Neural progenitor cell (in vitro differentiated cells): Measurements from ENCODE around the gene ZNF622. TPM values are rescaled to one million over a fixed set of nuclear protein-coding genes. Genes with fewer than 3 reads are reported as not detected.

ENCODE experiments used
- DNase-seq: peaks from one replicate; pipeline ENCODE4 v3.0.0-alpha.2; 2016; ENCODE audit warnings: low spot score
- H2AFZ ChIP-seq: fragments of 200-600 bp; sonication (generic); replicated peaks from 2 replicates; pipeline ENCODE4 v1.6.1; 2016; ENCODE audit warnings: antibody characterized with exemption
- H3F3A ChIP-seq: fragments of 200-600 bp; sonication (generic); 2 replicates; pipeline ENCODE4 v1.6.1; 2016; ENCODE audit warnings: antibody characterized with exemption, low read depth
- H3K27ac ChIP-seq: fragments of 200-600 bp; sonication (generic); 2 replicates; pipeline ENCODE4 v1.5.1; 2016; ENCODE audit warnings: mild to moderate bottlenecking
- H3K27me3 ChIP-seq: fragments of 200-600 bp; sonication (generic); 2 replicates; pipeline ENCODE4 v1.6.1; 2016; ENCODE audit warnings: mild to moderate bottlenecking, moderate library complexity
- H3K36me3 ChIP-seq: fragments of 200-600 bp; sonication (generic); 2 replicates; pipeline ENCODE4 v1.5.1; 2016
- H3K4me1 ChIP-seq: fragments of 200-600 bp; sonication (generic); 2 replicates; pipeline ENCODE4 v1.6.1; 2016; ENCODE audit warnings: mixed run types
- H3K4me2 ChIP-seq: fragments of 200-600 bp; sonication (generic); 2 replicates; pipeline ENCODE4 v1.6.1; 2016
- H3K4me3 ChIP-seq: fragments of 200-600 bp; sonication (generic); 2 replicates; pipeline ENCODE4 v1.5.1; 2016
- H3K79me2 ChIP-seq: fragments of 200-600 bp; sonication (generic); 2 replicates; pipeline ENCODE4 v1.6.1; 2016; ENCODE audit warnings: low read depth
- H3K9ac ChIP-seq: fragments of 200-600 bp; sonication (generic); 2 replicates; pipeline ENCODE4 v1.6.1; 2016
- H3K9me3 ChIP-seq: fragments of 200-600 bp; sonication (generic); 2 replicates; pipeline ENCODE4 v1.5.1; 2016; ENCODE audit warnings: low read depth
- H4K20me1 ChIP-seq: fragments of 200-600 bp; sonication (generic); 2 replicates; pipeline ENCODE4 v1.6.1; 2016; ENCODE audit warnings: low read depth
- H3K27ac Mint-ChIP-seq: 3 replicates; pipeline ENCODE4 v1.8.0; 2021; ENCODE audit warnings: mixed read lengths
- H3K27me3 Mint-ChIP-seq: 2 replicates; pipeline ENCODE4 v1.8.0; 2022; ENCODE audit warnings: low read depth, mild to moderate bottlenecking, inconsistent platforms, moderate library complexity, mixed read lengths; ENCODE audit not compliant: insufficient read depth
- H3K36me3 Mint-ChIP-seq: 3 replicates; pipeline ENCODE4 v1.8.0; 2021; ENCODE audit warnings: mixed read lengths
- H3K4me1 Mint-ChIP-seq: 3 replicates; pipeline ENCODE4 v1.8.0; 2021; ENCODE audit warnings: mixed read lengths
- H3K4me3 Mint-ChIP-seq: 3 replicates; pipeline ENCODE4 v1.8.0; 2021; ENCODE audit warnings: mild to moderate bottlenecking, moderate library complexity, mixed read lengths
- H3K9me3 Mint-ChIP-seq: 3 replicates; pipeline ENCODE4 v1.8.0; 2020; ENCODE audit warnings: mixed read lengths
- EZH2 ChIP-seq: fragments of 200-600 bp; sonication (generic); IDR thresholded peaks from 2 replicates; pipeline ENCODE4 v1.6.1; 2017; ENCODE audit warnings: antibody characterized with exemption, mild to moderate bottlenecking, moderate library complexity
- EZH2phosphoT487 ChIP-seq: fragments of 200-600 bp; sonication (generic); IDR thresholded peaks from 2 replicates; pipeline ENCODE4 v1.6.1; 2017; ENCODE audit warnings: antibody characterized with exemption
- total RNA-seq: library from RNA; depleted of rRNA; stranded (reverse); fragments of >200 nt; gene quantifications from 2 replicates; pipeline ENCODE4 v1.2.3, GENCODE V29; 2015; ENCODE audit warnings: low replicate concordance
- TF ChIP-seq, protein P1 (sequence below): fragments of 200-600 bp; sonication (generic); IDR thresholded peaks from 2 replicates; pipeline ENCODE4 v1.5.1; 2017; ENCODE audit warnings: antibody characterized with exemption, mild to moderate bottlenecking

ZNF622 gene
- total RNA-seq, 1 donor from 2014 or later, result 14.6 TPM

DNA sequence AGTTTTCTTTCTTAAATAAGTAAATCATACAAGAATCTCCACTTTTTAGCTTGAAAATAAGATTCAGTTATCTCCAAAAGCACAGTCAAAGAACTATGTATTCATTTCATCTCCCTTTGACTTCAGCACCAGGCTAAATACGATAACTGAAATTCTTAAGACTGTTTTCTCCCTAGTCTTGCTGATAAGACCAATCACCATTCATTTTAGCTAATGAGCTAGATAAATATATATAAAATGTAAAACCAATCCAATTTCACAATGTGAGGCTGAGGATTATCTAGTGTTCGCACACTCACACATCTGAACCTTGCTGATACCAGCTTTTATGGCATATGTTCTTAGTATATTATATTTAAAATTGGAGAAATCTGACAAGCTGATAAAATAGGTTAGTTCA is 17.3 kb upstream of the ZNF622 start:
- H3K9ac ChIP-seq, result no peak overlapping the region
- Mint-ChIP-seq H3K4me3 (no peak overlapping the region), H3K9me3 (no peaks in the 10 kb centered on the region), H3K27ac (no peak overlapping the region), H3K27me3 (peaks cover 2% of the 10 kb centered on the region), H3K36me3 (no peaks in the 10 kb centered on the region), H3K4me1 (no peaks in the 10 kb centered on the region)
- TF ChIP-seq EZH2phosphoT487, result no peak
- TF ChIP-seq EZH2, result no peak
- TF ChIP-seq, protein P1, sequence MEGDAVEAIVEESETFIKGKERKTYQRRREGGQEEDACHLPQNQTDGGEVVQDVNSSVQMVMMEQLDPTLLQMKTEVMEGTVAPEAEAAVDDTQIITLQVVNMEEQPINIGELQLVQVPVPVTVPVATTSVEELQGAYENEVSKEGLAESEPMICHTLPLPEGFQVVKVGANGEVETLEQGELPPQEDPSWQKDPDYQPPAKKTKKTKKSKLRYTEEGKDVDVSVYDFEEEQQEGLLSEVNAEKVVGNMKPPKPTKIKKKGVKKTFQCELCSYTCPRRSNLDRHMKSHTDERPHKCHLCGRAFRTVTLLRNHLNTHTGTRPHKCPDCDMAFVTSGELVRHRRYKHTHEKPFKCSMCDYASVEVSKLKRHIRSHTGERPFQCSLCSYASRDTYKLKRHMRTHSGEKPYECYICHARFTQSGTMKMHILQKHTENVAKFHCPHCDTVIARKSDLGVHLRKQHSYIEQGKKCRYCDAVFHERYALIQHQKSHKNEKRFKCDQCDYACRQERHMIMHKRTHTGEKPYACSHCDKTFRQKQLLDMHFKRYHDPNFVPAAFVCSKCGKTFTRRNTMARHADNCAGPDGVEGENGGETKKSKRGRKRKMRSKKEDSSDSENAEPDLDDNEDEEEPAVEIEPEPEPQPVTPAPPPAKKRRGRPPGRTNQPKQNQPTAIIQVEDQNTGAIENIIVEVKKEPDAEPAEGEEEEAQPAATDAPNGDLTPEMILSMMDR, result no peak
- no peak overlapping the region for H3K27ac ChIP-seq
- H3K4me1 ChIP-seq, result no peaks in the 10 kb centered on the region
- no peaks in the 10 kb centered on the region for H3K9me3 ChIP-seq
- H3K36me3 ChIP-seq, result no peaks in the 10 kb centered on the region
- no peak for DNase-seq
- H4K20me1 ChIP-seq, result no peaks in the 10 kb centered on the region
- no peaks in the 10 kb centered on the region for H3K79me2 ChIP-seq
- no peak overlapping the region for H3K4me2 ChIP-seq
- H3K27me3 ChIP-seq, result no peaks in the 10 kb centered on the region
- H3F3A ChIP-seq, result no peaks in the 10 kb centered on the region
- no peak overlapping the region for H3K4me3 ChIP-seq
- H2AFZ ChIP-seq, result no peak overlapping the region

DNA sequence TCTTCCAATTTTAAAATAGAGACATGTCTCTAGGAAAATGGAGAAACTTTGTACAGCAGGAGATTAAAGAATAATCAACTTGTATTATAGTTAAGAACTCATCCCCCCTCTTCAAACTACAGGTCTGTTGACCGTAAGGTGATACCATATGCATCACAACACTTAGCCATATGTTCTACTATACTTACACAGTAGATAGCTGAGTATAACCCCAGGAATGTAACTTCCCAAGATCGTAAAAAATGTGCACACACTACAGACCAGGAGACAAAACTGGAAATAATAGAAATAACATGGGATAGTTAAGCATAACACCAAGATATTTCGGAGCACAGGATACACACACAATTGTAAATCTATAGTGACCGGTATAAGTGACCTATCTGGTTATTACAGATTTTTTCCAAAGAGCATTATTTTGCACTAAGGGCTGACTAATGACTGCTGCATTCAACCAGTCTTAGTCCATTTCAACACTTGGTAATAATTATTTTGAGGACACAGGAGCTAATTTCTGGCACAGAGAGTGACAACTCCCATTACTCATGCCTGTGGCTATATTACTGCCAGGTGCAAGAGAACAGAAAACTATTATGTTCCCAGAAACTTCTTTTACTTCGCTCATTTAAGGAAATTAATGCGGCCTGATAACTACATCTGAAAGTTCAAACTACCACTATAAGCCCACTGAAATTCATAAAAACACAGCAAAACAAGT is 15.4 kb upstream of the ZNF622 start:
- no peak for TF ChIP-seq EZH2phosphoT487
- TF ChIP-seq, protein P1, result no peak
- TF ChIP-seq EZH2, result no peak
- Histone ChIP-seq H3K36me3 (no peaks in the 10 kb centered on the region), H4K20me1 (no peaks in the 10 kb centered on the region), H3F3A (no peaks in the 10 kb centered on the region), H3K79me2 (no peaks in the 10 kb centered on the region), H2AFZ (no peak overlapping the region), H3K4me2 (no peak overlapping the region), H3K27me3 (no peaks in the 10 kb centered on the region), H3K4me3 (no peak overlapping the region), H3K27ac (no peak overlapping the region), H3K4me1 (no peaks in the 10 kb centered on the region), H3K9ac (no peak overlapping the region), H3K9me3 (no peaks in the 10 kb centered on the region)
- Mint-ChIP-seq H3K27me3 (peaks cover 2% of the 10 kb centered on the region), H3K4me1 (no peaks in the 10 kb centered on the region), H3K36me3 (peaks cover 3% of the 10 kb centered on the region), H3K27ac (no peak overlapping the region), H3K4me3 (no peak overlapping the region), H3K9me3 (no peaks in the 10 kb centered on the region)
- DNase-seq, result no peak

DNA sequence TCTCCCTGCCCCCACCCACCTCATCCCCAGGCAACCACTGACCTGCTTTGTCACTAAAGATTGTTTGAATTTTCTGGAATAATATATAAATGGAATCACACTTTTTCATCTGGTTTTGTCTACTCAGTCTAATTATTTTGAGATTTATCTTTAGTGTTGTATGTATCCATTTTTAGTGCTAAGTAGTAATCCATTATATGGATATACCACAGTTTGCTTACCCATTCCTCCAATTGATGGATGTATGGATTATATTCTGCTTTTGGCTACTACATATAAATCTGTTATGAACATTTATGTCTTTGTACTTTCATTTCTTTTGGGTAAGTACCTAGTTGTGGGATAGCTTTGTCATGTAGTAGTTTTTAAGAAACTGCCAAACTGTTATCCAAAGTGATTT is 14.5 kb upstream of the ZNF622 start:
- Histone ChIP-seq H3K27me3 (no peaks in the 10 kb centered on the region), H3K4me1 (no peaks in the 10 kb centered on the region)
- H3K4me1 Mint-ChIP-seq, result no peaks in the 10 kb centered on the region

More for the DNA sequence above, 14.5 kb upstream of the ZNF622 start:
- Mint-ChIP-seq H3K4me3 (no peak overlapping the region), H3K27ac (no peak overlapping the region), H3K9me3 (no peaks in the 10 kb centered on the region), H3K27me3 (peaks cover 2% of the 10 kb centered on the region), H3K36me3 (peaks cover 3% of the 10 kb centered on the region)
- DNase-seq, result no peak
- H3K4me3 ChIP-seq, result no peak overlapping the region
- no peak overlapping the region for H2AFZ ChIP-seq
- no peak overlapping the region for H3K27ac ChIP-seq
- H4K20me1 ChIP-seq, result peaks cover under 1% of the 10 kb centered on the region
- TF ChIP-seq, protein P1, result no peak
- TF ChIP-seq EZH2 (no peak), EZH2phosphoT487 (no peak)
- H3K9me3 ChIP-seq, result no peaks in the 10 kb centered on the region
- H3K36me3 ChIP-seq, result no peaks in the 10 kb centered on the region
- no peaks in the 10 kb centered on the region for H3F3A ChIP-seq
- no peaks in the 10 kb centered on the region for H3K79me2 ChIP-seq
- H3K4me2 ChIP-seq, result no peak overlapping the region
- H3K9ac ChIP-seq, result no peak overlapping the region
